ENCODE measurements around the gene GNB3.
"Not testable (repeated sequence)": the region's sequence is repeated elsewhere in the genome, so short reads cannot be mapped to it uniquely, and the experiment has no call there.

The GNB3 gene

DNA sequence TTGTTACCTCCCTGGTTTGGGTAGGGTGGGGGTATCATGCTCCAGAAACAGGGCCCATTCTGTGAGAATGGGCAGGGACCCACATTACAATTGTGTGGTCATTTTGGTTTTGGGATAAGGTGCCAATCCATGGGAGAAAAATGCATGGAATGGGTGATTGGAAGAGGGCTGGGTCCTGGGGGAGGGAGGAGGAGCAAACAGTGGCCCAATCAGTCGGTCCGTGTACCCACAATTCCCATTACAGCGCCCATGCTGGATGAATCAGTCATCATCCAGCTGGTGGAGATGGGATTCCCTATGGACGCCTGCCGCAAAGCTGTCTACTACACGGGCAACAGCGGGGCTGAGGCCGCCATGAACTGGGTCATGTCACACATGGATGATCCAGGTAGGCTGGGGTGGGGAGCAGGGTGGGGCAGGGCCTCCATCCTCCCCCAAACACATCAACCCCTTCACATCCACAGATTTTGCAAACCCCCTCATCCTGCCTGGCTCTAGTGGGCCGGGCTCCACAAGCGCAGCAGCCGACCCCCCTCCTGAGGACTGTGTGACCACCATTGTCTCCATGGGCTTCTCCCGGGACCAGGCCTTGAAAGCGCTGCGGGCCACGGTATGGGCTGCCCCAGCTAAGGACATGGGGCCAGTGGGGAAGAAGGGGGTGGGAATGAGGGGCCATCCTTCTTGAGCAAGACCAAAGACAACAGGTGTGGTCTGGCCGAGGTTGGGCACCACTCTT lies 23.0 kb downstream of the GNB3 start:
- no peak for FAIRE-seq

DNA sequence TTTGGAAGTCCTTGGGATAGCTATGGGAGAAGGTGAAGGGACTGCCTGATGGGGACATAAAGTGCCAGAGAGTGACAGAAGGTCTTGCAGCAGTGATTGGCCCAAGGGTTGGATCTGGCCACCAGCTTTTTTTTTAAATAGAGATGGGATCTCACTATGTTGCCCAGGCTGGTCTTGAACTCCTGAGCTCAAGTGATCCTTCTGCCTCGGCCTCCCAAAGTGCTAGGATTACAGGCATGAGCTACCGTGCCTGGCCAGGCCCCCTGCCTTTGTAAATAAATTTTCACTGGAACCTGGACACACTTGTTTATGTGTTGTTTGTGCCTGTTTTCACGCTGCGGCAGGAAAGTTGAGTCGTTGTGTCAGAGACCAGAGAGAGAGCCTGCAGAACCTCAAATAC lies 24.6 kb downstream of the GNB3 start:
- FAIRE-seq: not testable (repeated sequence)

DNA sequence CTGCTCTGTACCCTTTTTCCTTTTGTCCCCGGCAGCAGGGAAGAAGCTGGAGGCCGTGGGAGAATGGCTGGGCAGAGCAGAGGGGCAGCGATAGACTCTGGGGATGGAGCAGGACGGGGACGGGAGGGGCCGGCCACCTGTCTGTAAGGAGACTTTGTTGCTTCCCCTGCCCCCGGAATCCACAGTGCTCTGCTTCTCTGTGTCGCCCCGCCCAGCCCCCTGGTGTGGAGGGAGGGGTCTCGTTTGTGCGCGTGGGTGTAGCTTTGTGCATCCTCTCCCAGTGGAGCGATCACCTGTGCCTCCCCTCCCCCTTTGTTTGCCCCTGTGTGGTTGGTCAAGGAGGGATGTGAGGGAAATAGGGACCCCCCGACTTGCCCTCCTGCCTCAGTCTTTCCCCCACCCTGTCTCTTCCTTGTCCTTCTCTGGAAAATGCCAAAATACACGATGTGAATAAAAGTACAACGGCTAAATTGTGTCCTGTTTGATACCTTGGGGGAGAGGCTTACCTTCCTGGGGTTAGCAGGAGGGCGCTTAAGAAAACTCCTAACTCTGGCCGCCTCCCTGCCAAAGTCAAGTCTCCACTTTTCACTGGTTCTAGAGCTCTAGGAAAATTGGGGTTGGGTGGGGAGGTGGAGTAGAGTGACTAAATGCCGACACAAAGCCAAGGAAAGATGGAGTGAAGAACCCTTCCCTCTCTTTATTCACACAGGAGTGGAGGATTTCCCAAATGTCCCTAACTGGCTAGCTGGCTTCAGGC lies 25.6 kb downstream of the GNB3 start:
- FAIRE-seq: no peak

DNA sequence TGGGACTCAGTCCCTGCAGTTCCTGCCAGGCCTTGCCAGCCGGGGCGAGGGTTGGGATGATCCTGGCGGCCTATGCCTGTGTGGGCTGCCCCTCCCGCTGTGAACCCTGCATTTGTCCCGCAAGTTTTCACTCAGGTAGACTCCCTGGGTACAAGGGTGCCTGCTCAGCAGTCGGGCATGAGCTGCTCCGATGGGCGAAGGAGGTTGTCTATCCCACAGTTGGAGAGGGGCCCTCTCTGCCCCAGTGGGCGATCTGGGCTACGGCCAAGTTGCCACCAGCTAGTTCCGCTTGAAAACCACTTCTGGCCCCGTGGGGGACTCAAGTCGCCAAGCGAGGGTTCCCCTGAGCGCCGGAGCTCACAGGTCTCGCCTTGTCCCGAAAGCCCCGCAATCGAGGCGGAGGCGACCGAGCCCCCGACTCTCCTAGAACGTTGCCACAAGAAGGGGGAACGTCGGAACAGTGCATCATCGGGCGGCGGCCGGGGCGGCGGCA lies 26.2 kb downstream of the GNB3 start:
- no peak for FAIRE-seq

DNA sequence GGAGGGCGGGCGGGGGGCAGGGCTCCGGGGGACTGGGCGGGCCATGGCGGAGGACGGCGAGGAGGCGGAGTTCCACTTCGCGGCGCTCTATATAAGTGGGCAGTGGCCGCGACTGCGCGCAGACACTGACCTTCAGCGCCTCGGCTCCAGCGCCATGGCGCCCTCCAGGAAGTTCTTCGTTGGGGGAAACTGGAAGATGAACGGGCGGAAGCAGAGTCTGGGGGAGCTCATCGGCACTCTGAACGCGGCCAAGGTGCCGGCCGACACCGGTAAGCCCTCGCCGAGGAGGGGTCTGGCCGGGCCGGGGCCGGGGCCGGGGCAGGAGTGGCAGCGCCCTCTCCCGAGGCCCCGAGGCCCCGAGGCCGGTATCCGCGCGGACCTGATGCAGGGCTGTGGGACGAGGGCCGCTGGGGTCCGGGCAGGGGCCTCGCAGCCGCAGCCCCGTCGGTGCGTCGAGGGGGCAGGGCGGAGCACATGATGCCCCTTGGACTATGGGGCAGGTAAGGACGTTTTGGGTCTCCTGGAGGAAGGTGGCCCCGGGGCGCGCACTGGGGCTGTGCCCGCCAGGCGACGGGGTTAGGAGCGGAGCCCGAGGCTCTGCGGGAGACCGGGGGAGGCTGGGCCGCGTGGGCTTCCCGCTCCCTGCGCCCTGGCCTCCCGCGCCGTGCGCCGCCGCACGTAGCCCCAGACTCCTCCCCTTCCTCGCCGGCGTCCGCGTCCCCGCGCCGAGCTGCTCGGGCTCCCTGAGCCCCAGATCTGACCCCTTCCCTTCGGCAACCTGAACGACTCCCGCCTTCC lies 26.9 kb downstream of the GNB3 start, which contains the start of gene TPI1:
Gene TPI1 (plus strand): TSS at position 119 of the 798 bp plus-strand sequence. CDS start 36 bp downstream, at position 155.
- no peak for FAIRE-seq

DNA sequence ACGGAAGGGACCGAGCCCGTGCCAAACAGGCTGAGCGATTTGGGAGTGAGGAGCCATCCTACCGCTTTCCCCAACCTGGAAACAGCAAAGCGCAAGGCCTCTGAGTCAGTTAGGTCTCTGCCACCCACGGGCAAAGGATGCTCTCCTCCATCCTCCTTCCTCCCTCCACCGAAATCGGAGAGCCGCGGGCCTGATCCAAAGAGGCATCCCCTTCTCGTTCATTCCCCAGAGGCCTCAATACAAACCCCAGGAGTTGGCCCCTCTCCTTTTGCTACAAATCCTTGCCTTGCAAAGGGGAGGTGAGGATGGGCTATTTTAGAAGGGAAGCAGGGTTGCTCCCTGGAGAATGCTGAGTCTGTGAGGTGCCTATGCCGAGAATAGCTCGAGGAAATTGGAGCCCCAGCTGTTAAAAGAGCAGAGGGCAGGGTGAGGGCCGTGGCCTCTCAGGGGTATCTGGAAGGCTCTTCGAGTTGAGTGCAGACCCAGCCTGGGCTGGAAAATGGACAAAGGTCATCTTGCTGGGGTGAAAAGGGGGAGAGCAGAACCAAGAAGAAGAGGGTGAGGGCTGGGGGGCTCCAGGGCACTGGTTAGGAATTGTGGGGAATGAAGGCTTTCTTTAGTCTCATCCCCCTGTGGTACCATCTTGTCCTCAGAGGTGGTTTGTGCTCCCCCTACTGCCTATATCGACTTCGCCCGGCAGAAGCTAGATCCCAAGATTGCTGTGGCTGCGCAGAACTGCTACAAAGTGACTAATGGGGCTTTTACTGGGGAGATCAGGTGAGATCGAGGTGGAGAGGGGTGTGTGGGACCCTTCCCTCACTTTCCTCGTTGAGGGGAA lies 27.7 kb downstream of the GNB3 start:
- FAIRE-seq: no peak

DNA sequence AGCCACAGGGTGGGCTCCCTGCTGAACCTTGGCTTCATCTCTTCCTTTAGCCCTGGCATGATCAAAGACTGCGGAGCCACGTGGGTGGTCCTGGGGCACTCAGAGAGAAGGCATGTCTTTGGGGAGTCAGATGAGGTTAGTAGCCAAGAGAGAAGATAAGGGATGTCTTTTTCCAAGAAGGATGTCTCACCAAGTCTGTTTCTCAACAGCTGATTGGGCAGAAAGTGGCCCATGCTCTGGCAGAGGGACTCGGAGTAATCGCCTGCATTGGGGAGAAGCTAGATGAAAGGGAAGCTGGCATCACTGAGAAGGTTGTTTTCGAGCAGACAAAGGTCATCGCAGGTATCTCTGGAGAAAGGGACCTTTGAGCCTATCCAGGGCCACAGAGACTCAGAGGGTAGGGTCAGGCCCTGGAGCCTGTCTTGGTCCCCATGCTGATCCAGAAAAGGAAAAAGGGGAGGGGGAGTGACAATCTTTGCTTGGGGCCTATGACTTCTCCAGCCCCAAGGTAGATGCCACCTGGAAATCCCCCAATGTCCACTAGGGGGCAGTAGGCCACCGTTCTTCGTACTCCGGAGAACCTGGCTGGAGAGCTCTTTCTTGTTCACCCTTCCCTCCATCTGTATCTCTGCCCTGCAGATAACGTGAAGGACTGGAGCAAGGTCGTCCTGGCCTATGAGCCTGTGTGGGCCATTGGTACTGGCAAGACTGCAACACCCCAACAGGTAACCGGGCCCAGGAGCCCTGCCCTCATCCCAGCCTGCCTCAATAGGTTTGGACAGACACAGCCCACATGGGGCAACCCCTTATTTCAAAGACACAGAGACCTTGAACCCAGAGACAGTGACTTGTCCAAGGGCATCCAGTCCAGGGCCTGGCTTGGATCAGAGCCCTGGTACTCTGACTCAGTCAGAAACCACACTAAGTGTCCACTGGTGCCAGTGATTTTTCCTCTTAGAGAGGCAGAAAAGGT lies 28.6 kb downstream of the GNB3 start:
- no peak for FAIRE-seq

DNA sequence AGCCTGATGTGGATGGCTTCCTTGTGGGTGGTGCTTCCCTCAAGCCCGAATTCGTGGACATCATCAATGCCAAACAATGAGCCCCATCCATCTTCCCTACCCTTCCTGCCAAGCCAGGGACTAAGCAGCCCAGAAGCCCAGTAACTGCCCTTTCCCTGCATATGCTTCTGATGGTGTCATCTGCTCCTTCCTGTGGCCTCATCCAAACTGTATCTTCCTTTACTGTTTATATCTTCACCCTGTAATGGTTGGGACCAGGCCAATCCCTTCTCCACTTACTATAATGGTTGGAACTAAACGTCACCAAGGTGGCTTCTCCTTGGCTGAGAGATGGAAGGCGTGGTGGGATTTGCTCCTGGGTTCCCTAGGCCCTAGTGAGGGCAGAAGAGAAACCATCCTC lies 29.6 kb downstream of the GNB3 start:
- FAIRE-seq: not testable (repeated sequence)

DNA sequence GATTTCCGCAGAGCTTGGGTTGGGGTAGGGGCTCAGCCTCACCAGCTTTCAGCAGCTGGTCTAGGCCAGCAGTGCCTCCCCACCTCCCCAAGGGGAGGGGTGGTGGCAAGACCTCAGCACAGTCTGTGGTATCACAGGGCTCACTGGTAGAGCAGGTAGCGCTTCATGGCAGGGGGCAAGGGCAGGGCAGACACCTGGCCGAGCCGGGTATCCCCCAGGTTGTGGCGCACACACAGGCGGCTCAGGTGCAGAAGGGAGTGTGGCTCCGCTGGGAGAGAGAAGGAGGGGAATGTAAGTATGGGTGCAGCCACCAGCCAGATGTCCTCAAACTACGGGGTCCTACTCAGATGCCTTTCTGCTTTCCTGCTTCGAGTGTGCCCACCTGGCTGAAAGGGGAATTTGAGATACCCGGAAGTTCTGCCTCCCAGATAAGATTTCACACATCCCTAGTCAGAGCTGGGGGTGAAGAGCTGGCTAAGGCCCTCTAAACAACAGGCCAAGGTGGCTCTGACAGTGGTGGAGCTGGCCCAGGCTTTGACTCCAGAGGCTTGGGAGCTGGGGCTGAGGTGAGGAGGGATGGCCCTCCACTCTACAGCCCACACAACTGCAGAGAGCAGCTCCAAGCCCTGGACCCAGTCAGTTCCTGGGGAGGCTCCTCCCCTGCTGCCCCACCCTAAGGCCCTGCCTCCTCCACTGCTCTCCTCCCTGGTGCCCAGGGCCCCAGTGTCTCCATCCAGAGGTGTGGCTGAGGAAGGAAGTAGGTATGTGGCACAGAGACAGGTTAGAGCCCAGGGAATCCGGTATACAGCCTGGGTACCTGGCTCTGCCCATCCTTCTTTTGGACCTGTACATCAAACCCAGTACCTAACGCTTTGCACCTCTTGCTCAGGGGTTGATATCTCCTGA lies 30.6 kb downstream of the GNB3 start:
- FAIRE-seq: no peak

DNA sequence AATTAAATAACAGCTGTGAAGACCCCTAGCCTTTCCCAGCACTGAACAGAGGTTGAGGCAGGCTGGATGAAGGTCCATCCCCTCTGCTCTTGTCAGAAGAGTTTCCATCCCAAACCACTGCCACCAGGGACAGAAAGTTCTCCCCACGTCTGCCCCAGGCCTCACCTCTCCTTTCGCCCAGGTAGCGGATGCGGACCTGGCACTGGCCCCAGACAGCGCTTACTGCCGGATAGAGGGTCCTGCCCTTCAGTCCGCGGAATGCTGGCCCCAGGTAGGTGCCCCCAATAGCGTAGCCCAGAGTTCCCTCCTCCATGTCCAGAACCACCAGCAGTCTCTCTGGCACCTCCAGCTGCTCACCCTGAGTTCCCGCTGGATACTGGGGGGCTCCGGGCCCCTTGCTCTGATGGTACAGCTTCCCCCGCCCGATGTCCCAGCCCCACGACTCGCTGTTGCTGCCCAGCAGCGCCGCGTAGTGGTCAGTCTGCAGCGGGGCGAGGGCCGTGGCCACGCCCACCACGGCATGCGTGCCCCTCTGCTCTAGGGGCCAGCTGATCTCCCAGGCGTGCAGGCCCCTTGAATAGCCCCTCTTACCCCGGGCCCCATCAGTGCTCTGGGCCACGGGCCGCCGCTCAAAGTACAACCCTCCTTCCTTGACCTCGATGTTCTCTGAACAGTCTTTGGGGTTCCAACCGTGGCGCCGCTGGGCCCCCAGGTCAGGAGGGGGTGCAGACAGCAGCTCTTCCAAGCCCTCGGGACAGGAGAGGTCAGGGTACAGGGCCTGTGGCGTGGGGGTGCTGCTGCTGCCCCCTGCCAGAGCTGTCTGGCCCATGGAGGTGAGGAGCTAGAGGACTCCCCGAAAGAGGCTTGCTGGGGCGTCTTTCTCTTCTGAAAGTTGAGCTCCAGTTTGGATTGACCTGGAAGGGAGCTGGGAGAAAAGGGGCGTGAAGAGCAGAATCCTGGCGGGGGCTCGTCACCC lies 31.6 kb downstream of the GNB3 start:
- no peak for FAIRE-seq

DNA sequence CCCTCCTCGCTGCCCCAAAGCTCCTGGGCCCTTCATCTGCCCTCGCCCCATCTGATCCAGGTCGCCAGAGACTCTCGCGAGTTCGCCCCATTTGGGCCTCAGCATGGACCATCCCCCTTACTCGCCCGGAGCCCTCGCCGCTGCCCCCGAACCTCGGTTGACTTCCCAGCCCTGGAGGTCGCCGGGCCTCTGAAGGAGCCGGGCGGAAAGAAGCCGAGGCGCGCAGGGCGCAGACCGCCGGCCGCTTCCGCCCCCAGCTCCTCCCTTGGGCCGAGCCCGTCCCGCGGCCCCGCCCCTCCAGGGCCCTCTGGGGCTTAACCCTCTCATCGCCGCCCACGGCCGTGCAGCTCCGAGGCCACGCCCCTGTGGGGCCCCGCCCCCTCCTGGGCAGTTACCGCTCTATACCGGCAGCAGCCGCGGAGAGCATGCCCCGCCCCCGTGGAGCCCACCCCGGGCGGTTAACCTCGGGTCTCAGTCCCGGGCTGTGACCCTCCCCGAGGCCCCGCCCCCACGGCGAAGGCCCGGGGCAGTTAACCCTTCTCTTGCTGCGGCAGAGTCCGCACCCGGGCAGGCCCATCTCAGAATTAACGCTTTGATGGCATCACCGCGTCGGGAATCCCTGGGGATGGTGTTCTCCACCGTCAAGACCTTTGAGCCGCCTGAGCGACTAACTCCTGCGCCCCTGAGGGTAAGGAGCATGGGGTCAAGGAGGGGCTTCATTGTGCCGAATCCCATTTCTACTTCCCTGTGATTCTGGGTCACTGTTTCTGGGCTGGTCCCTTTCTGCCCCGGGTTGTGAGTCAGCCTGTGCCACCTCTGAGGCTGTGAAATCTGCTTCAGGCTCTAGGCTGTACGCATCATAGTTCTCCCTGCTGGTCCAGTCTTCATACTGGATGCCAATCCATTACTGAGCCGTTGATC lies 32.6 kb downstream of the GNB3 start, which contains the start of gene SPSB2:
Gene SPSB2 (minus strand): TSS at position 210 of the 921 bp plus-strand sequence. CDS start 402 bp downstream, outside the sequence.
- FAIRE-seq: no peak

DNA sequence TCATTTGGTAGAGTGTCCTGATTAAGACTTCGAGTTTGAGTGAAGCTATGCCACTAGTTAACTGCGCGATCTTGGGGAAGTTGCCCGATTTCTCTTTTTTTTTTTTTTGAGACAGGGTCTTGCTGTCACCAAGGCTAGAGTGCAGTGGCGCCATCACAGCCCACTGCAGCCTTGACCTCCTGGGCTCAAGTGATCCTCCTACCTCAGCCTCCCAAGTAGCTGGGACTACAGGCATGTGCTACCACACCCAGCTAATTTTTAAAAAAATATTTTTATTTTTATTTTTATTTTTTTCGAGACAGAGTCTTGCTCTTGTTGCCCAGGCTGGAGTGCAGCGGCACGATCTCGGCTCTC lies 33.3 kb downstream of the GNB3 start:
- not testable (repeated sequence) for FAIRE-seq

DNA sequence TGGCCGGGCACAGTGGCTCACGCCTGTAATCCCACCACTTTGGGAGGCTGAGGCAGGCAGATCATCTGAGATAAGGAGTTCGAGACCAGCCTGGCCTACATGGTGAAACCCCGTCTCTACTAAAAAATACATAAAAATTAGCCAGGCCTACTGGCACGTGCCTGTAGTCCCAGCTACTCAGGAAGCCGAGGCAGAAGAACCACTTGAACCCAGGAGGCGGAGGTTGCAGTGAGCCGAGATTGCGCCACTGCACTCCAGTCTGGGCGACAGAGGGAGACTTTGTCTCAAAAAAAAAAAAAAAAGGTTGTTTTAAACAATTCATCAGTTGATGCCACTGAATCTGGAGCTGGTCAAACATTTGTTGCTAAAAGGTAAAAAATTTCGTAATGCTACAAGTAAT lies 39.1 kb downstream of the GNB3 start:
- not testable (repeated sequence) for FAIRE-seq

DNA sequence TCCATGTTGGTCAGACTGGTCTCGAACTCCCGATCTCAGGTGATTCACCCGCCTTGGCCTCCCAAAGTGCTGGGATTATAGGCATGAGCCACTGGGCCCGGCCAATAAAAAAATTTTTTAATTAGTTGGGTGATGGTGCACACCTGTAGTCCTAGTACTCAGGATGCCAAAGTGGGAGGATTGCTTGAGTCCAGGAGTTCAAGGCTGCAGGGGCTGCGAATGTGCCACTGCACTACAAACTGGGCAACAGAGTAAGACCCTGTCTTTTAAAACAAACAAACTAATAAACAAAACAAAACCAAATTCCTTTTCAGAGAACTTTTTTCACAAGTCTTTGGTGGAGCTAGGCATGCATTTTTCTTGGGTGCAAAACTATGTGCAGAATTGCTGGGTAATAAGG lies 42.5 kb downstream of the GNB3 start:
- FAIRE-seq: no peak

DNA sequence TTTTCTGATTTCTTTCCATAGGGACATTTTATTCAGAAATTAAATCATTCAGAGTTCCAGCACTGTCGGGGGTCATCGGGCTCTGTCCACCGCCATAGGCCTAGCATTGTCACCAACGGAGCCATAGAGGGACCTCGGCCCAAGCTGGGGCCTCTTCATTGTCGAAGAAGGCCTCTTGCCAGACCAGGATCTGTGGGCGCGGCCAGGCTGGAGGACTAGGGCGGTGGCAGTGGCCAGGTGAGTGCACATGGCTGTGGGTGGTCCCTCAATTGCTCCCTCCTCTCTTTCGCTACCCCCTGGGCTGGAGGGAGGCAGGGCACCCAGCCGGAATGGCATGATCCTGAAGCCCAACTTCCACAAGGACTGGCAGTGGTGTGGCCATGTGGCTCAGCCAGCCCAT lies 43.0 kb downstream of the GNB3 start:
- no peak for FAIRE-seq

DNA sequence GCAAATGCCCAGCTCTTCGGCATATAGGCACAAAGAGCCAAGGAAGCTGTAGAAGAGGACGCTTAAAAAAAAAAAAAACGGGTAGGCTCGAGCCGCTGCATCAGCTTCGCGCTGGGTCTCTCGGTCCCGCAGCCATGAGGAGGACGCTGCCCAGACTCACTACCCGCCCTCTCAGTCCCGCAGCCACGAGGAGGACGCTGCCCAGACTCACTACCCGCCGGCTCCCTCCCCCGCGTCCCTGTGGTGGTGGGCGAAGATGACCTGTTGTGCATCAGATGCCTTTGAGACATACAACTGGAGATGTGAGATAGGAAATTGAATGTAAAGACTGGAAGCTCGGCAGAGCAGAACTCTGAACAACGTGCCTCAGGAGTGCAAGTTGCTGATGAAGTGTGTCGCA lies 43.8 kb downstream of the GNB3 start:
- no peak for FAIRE-seq
